Natural killer cell (primary cell): Measurements from ENCODE around the gene CEBPZ. TPM values are rescaled to one million over a fixed set of nuclear protein-coding genes. Genes with fewer than 3 reads are reported as not detected.
"Not testable (repeated sequence)": the region's sequence is repeated elsewhere in the genome, so short reads cannot be mapped to it uniquely, and the experiment has no call there.

Experiments used
- ATAC-seq, 3 donors: fragments of 150-1000 bp in 2 of 3; fragments of 200-7000 bp in 1 of 3; cut with Tn5 transposase; 1 replicate in 1 of 3; 2 replicates in 2 of 3; pipeline ENCODE4 v1.10.0; 2021; ENCODE audit warnings: mild to moderate bottlenecking in 2 of 3, moderate library complexity in 2 of 3
- DNase-seq, 2 donors: peaks; one replicate each; pipeline versions ENCODE4 v3.0.0 to v3.0.0-alpha.2; 2013 to 2021; ENCODE audit warnings: mixed read lengths in 1 of 2
- H3K27ac ChIP-seq: one replicate; pipeline ENCODE4 v1.5.1; 2013; ENCODE audit warnings: mild to moderate bottlenecking, low read length
- H3K27me3 ChIP-seq: one replicate; pipeline ENCODE4 v1.6.1; 2013; ENCODE audit warnings: low read length; ENCODE audit not compliant: control insufficient read depth, insufficient read depth
- H3K36me3 ChIP-seq: one replicate; pipeline ENCODE4 v1.6.1; 2013; ENCODE audit warnings: low read length; ENCODE audit not compliant: control insufficient read depth, insufficient read depth
- H3K4me1 ChIP-seq: one replicate; pipeline ENCODE4 v1.6.1; 2013; ENCODE audit warnings: low read length; ENCODE audit not compliant: control insufficient read depth, insufficient read depth
- H3K4me3 ChIP-seq: one replicate; pipeline ENCODE4 v1.5.1; 2013; ENCODE audit warnings: low read length
- H3K9me3 ChIP-seq: one replicate; pipeline ENCODE4 v1.6.1; 2013; ENCODE audit warnings: low read length; ENCODE audit not compliant: control insufficient read depth, insufficient read depth
- H3K27ac Mint-ChIP-seq, 2 donors: one replicate each; pipeline ENCODE4 v1.8.0; 2022; ENCODE audit warnings: mild to moderate bottlenecking in 2 of 2, mixed read lengths in 2 of 2, moderate library complexity in 1 of 2
- H3K27me3 Mint-ChIP-seq, 2 donors: one replicate each; pipeline ENCODE4 v1.8.0; 2022; ENCODE audit warnings: low read depth in 2 of 2, mixed read lengths in 2 of 2
- H3K36me3 Mint-ChIP-seq: one replicate; pipeline ENCODE4 v1.8.0; 2022; ENCODE audit warnings: mixed read lengths
- H3K4me1 Mint-ChIP-seq, 2 donors: one replicate each; pipeline ENCODE4 v1.8.0; 2022; ENCODE audit warnings: mixed read lengths in 2 of 2
- H3K4me3 Mint-ChIP-seq: one replicate; pipeline ENCODE4 v1.8.0; 2022; ENCODE audit warnings: mild to moderate bottlenecking, moderate library complexity, mixed read lengths
- H3K9me3 Mint-ChIP-seq, 2 donors: one replicate each; pipeline ENCODE4 v1.8.0; 2022; ENCODE audit warnings: mixed read lengths in 2 of 2
- WGBS: methylation state at CpG from one replicate; pipeline ENCODE4 v1.1.7; 2013; ENCODE audit warnings: missing lambda C conversion rate; ENCODE audit not compliant: insufficient coverage; 5-methylcytosine and 5-hydroxymethylcytosine counted together
- intact Hi-C: fragments of 100-400 bp; cut with micrococcal nuclease; formaldehyde crosslinking; loops from one replicate; pipeline ENCODE4 v1.14.2; 2022
- total RNA-seq, 4 donors: library from RNA; stranded (reverse); fragments of 120-200 nt in 1 of 4; gene quantifications; one replicate each; pipeline versions ENCODE4 v1.2.3 to v1.2.4, GENCODE V29; 2013 to 2022
- TF ChIP-seq, protein P1 (sequence below): fragments of 200-600 bp; IDR thresholded peaks from one replicate; pipeline ENCODE4 v1.8.0; 2022; ENCODE audit warnings: antibody characterized with exemption

Gene CEBPZ
- total RNA-seq, 3 donors from 2014 or later (not counting 1 experiment from before 2014, with no cell fraction given), result 51.0 to 58.1 (median 54.5) TPM

- H3K27me3 ChIP-seq, result no peaks in the 10 kb centered on the region
- TF ChIP-seq, protein P1, sequence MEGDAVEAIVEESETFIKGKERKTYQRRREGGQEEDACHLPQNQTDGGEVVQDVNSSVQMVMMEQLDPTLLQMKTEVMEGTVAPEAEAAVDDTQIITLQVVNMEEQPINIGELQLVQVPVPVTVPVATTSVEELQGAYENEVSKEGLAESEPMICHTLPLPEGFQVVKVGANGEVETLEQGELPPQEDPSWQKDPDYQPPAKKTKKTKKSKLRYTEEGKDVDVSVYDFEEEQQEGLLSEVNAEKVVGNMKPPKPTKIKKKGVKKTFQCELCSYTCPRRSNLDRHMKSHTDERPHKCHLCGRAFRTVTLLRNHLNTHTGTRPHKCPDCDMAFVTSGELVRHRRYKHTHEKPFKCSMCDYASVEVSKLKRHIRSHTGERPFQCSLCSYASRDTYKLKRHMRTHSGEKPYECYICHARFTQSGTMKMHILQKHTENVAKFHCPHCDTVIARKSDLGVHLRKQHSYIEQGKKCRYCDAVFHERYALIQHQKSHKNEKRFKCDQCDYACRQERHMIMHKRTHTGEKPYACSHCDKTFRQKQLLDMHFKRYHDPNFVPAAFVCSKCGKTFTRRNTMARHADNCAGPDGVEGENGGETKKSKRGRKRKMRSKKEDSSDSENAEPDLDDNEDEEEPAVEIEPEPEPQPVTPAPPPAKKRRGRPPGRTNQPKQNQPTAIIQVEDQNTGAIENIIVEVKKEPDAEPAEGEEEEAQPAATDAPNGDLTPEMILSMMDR, result no peak
- no peaks in the 10 kb centered on the region for H3K9me3 ChIP-seq
- ATAC-seq (no peak), DNase-seq (no peak)
- 96% methylated on average over 5 of the region's 5 CpGs for WGBS
- H3K9me3 Mint-ChIP-seq, result peaks cover 2 to 14% of the 10 kb centered on the region in 2 donors
- H3K4me3 ChIP-seq, result no peak overlapping the region
- H3K27ac Mint-ChIP-seq, result peak overlapping the region; percentile 10 to 63
- H3K4me1 ChIP-seq, result no peaks in the 10 kb centered on the region
- H3K4me3 Mint-ChIP-seq, result no peak overlapping the region
- H3K4me1 Mint-ChIP-seq, result peaks cover 13 to 21% of the 10 kb centered on the region in 2 donors
- H3K36me3 ChIP-seq, result peaks cover 77% of the 10 kb centered on the region
- intact Hi-C loops, result no loop called here
- H3K27ac ChIP-seq, result no peak overlapping the region
- H3K36me3 Mint-ChIP-seq, result peaks cover 64% of the 10 kb centered on the region
- no peaks in the 10 kb centered on the region for H3K27me3 Mint-ChIP-seq
These were observed 25.6 kb downstream of the CEBPZ start for GRCh38 chr2:37205689-37206341.

GRCh38 chr2:37205071-37205661 is 26.2 kb downstream of the CEBPZ start:
- H3K27ac Mint-ChIP-seq, result peak overlapping the region; percentile 10 to 63
- H3K4me1 Mint-ChIP-seq, result peaks cover 13 to 26% of the 10 kb centered on the region in 2 donors
- not testable (repeated sequence) for H3K4me3 Mint-ChIP-seq

DNA sequence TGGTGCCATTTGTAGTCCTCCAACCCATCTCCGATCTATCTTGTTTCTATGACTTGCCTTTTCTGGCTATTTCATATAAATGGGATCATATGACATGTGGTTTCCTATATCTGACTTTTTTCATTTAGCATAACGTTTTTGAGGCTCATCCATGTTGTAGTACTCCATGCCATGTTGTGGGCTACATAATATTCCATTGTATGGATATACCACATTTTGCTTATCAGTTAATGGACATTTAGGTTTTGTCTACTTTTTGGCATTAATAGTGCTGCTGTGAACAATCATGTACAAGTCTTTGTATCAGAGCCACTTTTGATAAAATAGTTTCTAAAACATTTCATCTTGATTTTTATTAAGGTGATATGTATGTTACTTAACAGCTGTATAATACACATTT is 27.7 kb downstream of the CEBPZ start:
- ATAC-seq (no peak), DNase-seq (no peak)
- Mint-ChIP-seq H3K27me3 (no peaks in the 10 kb centered on the region), H3K4me3 (no peak overlapping the region), H3K9me3 (peaks cover 2 to 9% of the 10 kb centered on the region in 2 donors), H3K4me1 (peaks cover 23 to 31% of the 10 kb centered on the region in 2 donors), H3K27ac (no peak overlapping the region), H3K36me3 (peaks cover 43% of the 10 kb centered on the region)
- H3K9me3 ChIP-seq, result no peaks in the 10 kb centered on the region
- H3K4me1 ChIP-seq, result no peaks in the 10 kb centered on the region
- H3K27me3 ChIP-seq, result no peaks in the 10 kb centered on the region
- 100% methylated on average over 1 of the region's 2 CpGs for WGBS
- intact Hi-C loops, result no loop called here
- TF ChIP-seq, protein P1, result no peak
- peaks cover 64% of the 10 kb centered on the region for H3K36me3 ChIP-seq
- H3K27ac ChIP-seq, result no peak overlapping the region
- H3K4me3 ChIP-seq, result no peak overlapping the region

More at GRCh38 chr2:37205071-37205661, 26.2 kb downstream of the CEBPZ start:
- Mint-ChIP-seq H3K36me3 (peaks cover 57% of the 10 kb centered on the region), H3K9me3 (peaks cover 2 to 14% of the 10 kb centered on the region in 2 donors)
- H3K27me3 Mint-ChIP-seq, H3K27me3 ChIP-seq, H3K9me3 ChIP-seq, ATAC-seq, DNase-seq, H3K4me3 ChIP-seq, H3K27ac ChIP-seq, intact Hi-C loops, H3K4me1 ChIP-seq: not testable (repeated sequence)
- H3K36me3 ChIP-seq, result peaks cover 76% of the 10 kb centered on the region
- 100% methylated on average over 5 of the region's 8 CpGs for WGBS

- peak; percentile 88 to 94 (median 89) for ATAC-seq
- peak; percentile 27 to 51 for DNase-seq
- peak overlapping the region; percentile 45 for H3K4me3 Mint-ChIP-seq
These were observed 29.6 kb downstream of the CEBPZ start for GRCh38 chr2:37201766-37202165.

More at GRCh38 chr2:37201766-37202165, 29.6 kb downstream of the CEBPZ start:
- Histone ChIP-seq H3K27me3 (no peaks in the 10 kb centered on the region), H3K36me3 (peaks cover 52% of the 10 kb centered on the region), H3K4me3 (no peak overlapping the region), H3K9me3 (no peaks in the 10 kb centered on the region), H3K27ac (peak overlapping the region; percentile 14), H3K4me1 (peaks cover 11% of the 10 kb centered on the region)
- H3K36me3 Mint-ChIP-seq, result peaks cover 23% of the 10 kb centered on the region
- intact Hi-C loops, result loop anchor here (1.0 kb wide), 1 partner anchor 30 kb away; the partner anchor contains the start of genes CEBPZ and NDUFAF7
- TF ChIP-seq, protein P1, result no peak
- peak overlapping the region; percentile 56 to 85 for H3K27ac Mint-ChIP-seq
- no peaks in the 10 kb centered on the region for H3K27me3 Mint-ChIP-seq
- 40% methylated on average over 1 of the region's 1 CpG for WGBS
- H3K4me1 Mint-ChIP-seq, result peaks cover 30 to 32% of the 10 kb centered on the region in 2 donors
- peaks cover 0 to 2% of the 10 kb centered on the region in 2 donors for H3K9me3 Mint-ChIP-seq
